Smooth muscle cell (in vitro differentiated cells): Measurements from ENCODE around the gene TPGS1. TPM values are rescaled to one million over a fixed set of nuclear protein-coding genes. Genes with fewer than 3 reads are reported as not detected.

ENCODE experiments used
- DNase-seq: peaks from one replicate; lab custom pipeline; 2025; ENCODE audit not compliant: unreplicated experiment; lab: John Stamatoyannopoulos, UW
- H2AFZ ChIP-seq: fragments of 200-600 bp; sonication (generic); 2 replicates; pipeline ENCODE4 v1.6.0; 2016; ENCODE audit warnings: antibody characterized with exemption, low read depth, mild to moderate bottlenecking
- H3F3A ChIP-seq: fragments of 200-600 bp; sonication (generic); 2 replicates; pipeline ENCODE4 v1.6.0; 2017; ENCODE audit warnings: antibody characterized with exemption, low read depth
- H3K27ac ChIP-seq: fragments of 200-600 bp; sonication (generic); 2 replicates; pipeline ENCODE4 v1.5.1; 2016; ENCODE audit warnings: low read depth, mild to moderate bottlenecking
- H3K27me3 ChIP-seq: fragments of 200-600 bp; sonication (generic); 2 replicates; pipeline ENCODE4 v1.6.1; 2016; ENCODE audit warnings: low read depth, mild to moderate bottlenecking
- H3K36me3 ChIP-seq: fragments of 200-600 bp; sonication (generic); 2 replicates; pipeline ENCODE4 v1.5.1; 2016; ENCODE audit warnings: low read depth
- H3K4me1 ChIP-seq: fragments of 200-600 bp; sonication (generic); 2 replicates; pipeline ENCODE4 v1.5.1; 2016; ENCODE audit warnings: low read depth
- H3K4me2 ChIP-seq: fragments of 200-600 bp; sonication (generic); 2 replicates; pipeline ENCODE4 v1.6.0; 2016; ENCODE audit warnings: mild to moderate bottlenecking
- H3K4me3 ChIP-seq: fragments of 200-600 bp; sonication (generic); 2 replicates; pipeline ENCODE4 v1.5.1; 2016; ENCODE audit warnings: mild to moderate bottlenecking
- H3K79me2 ChIP-seq: fragments of 200-600 bp; sonication (generic); 2 replicates; pipeline ENCODE4 v1.6.0; 2016; ENCODE audit warnings: low read depth, mild to moderate bottlenecking
- H3K9ac ChIP-seq: fragments of 200-600 bp; sonication (generic); 2 replicates; pipeline ENCODE4 v1.6.0; 2016; ENCODE audit warnings: low read depth
- H3K9me3 ChIP-seq: fragments of 200-600 bp; sonication (generic); replicated peaks from 2 replicates; pipeline ENCODE4 v1.5.1; 2016; ENCODE audit warnings: low read depth
- H4K20me1 ChIP-seq: fragments of 200-600 bp; sonication (generic); 2 replicates; pipeline ENCODE4 v1.6.0; 2016; ENCODE audit warnings: low read depth
- WGBS: methylation state at CpG from one replicate; pipeline ENCODE4 v1.1.7; 2016; ENCODE audit warnings: low lambda C conversion rate; 5-methylcytosine and 5-hydroxymethylcytosine counted together
- polyA plus RNA-seq: library from polyadenylated mRNA; unstranded; fragments of >200 nt; fragmentation: Nextera tagmentation; extraction: Ambion mirVana; gene quantifications from 2 replicates; pipeline ENCODE4 v1.2.1, GENCODE V29; 2016
- total RNA-seq: library from RNA; depleted of rRNA; stranded (reverse); fragments of >200 nt; gene quantifications from 2 replicates; pipeline ENCODE4 v1.2.3, GENCODE V29; 2014
- TF ChIP-seq, protein P1 (sequence below): fragments of 200-600 bp; sonication (generic); IDR thresholded peaks from 2 replicates; pipeline ENCODE4 v1.5.1; 2017; ENCODE audit warnings: borderline replicate concordance, mild to moderate bottlenecking, antibody characterized with exemption; ENCODE audit not compliant: insufficient read depth, poor library complexity, severe bottlenecking

The TPGS1 gene
- 14.6 and 20.5 TPM in 2 replicates for total RNA-seq
- 49.3 and 51.3 TPM in 2 replicates for polyA plus RNA-seq

GRCh38 chr19:507286-508203 is at the start of gene TPGS1:
Gene TPGS1 (plus strand): TSS chr19:507497. CDS start chr19:507507, 10 bp downstream.
- H3K4me3 ChIP-seq = peak within 1 kb of the TSS; percentile 97
- TF ChIP-seq, protein P1, sequence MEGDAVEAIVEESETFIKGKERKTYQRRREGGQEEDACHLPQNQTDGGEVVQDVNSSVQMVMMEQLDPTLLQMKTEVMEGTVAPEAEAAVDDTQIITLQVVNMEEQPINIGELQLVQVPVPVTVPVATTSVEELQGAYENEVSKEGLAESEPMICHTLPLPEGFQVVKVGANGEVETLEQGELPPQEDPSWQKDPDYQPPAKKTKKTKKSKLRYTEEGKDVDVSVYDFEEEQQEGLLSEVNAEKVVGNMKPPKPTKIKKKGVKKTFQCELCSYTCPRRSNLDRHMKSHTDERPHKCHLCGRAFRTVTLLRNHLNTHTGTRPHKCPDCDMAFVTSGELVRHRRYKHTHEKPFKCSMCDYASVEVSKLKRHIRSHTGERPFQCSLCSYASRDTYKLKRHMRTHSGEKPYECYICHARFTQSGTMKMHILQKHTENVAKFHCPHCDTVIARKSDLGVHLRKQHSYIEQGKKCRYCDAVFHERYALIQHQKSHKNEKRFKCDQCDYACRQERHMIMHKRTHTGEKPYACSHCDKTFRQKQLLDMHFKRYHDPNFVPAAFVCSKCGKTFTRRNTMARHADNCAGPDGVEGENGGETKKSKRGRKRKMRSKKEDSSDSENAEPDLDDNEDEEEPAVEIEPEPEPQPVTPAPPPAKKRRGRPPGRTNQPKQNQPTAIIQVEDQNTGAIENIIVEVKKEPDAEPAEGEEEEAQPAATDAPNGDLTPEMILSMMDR = no peak
- peak within 1 kb of the TSS; percentile 97 for H2AFZ ChIP-seq
- peak within 1 kb of the TSS; percentile 87 for H3K27ac ChIP-seq
- WGBS = 3% methylated on average over 65 of the region's 81 CpGs
- H3K4me2 ChIP-seq = peak within 1 kb of the TSS; percentile 100
- no peaks in the 10 kb centered on the region for H3K9me3 ChIP-seq
- peaks cover 16% of the 10 kb centered on the region for H3K79me2 ChIP-seq
- H3F3A ChIP-seq = peaks cover 5% of the 10 kb centered on the region
- H3K27me3 ChIP-seq = no peaks in the 10 kb centered on the region
- DNase-seq = peak; percentile 96
- no peaks in the 10 kb centered on the region for H3K36me3 ChIP-seq
- H3K9ac ChIP-seq = peak within 1 kb of the TSS; percentile 91
- H3K4me1 ChIP-seq = peaks cover 19% of the 10 kb centered on the region
- H4K20me1 ChIP-seq = no peaks in the 10 kb centered on the region

- Histone ChIP-seq H3K27ac (no peak overlapping the region), H2AFZ (no peak overlapping the region), H3K9ac (no peak overlapping the region), H3K4me2 (no peak overlapping the region), H3F3A (no peaks in the 10 kb centered on the region), H3K27me3 (no peaks in the 10 kb centered on the region), H3K4me1 (no peaks in the 10 kb centered on the region), H3K36me3 (no peaks in the 10 kb centered on the region), H3K79me2 (peaks cover 7% of the 10 kb centered on the region), H4K20me1 (peaks cover 13% of the 10 kb centered on the region), H3K9me3 (no peaks in the 10 kb centered on the region), H3K4me3 (no peak overlapping the region)
- DNase-seq = no peak
- 98% methylated on average over 28 of the region's 30 CpGs for WGBS
- TF ChIP-seq, protein P1 = no peak
Measured at GRCh38 chr19:457636-458035, 49.7 kb upstream of the TPGS1 start.

DNA sequence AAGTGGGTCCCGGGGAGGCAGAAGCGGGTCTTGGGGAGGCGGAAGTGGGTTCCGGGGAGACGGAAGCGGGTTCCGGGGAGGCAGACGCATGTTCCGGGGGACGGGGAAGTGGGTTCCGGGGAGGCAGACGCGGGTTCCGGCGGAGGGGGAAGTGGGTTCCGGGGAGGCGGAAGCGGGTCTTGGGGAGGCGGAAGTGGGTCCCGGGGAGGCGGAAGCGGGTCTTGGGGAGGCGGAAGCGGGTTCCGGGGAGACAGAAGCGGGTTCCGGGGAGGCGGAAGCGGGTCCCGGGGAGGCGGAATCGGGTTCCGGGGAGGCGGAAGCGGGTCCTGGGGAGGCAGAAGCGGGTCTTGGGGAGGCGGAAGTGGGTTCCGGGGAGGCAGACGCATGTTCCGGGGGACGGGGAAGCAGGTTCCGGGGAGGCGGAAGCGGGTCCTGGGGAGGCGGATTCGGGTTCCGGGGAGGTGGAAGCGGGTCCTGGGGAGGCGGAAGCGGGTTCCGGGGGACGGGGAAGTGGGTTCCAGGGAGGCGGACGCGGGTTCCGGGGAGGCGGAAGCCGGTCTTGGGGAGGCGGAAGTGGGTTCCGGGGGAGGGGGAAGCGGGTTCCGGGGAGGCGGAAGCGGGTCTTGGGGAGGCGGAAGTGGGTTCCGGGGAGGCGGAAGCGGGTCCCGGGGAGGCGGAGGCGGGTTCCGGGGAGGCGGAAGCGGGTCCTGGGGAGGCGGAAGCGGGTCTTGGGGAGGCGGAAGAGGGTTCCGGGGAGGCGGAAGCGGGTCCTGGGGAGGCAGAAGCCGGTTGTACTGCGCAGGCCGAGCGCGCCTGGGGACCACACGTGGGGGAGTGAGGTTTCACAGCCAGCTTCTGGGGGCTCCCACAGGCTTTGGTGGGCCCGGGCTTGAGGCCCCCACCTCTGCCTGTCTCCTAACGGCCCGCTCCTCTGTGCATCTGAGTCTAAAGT is 48.9 kb upstream of the TPGS1 start:
- Histone ChIP-seq H3F3A (no peaks in the 10 kb centered on the region), H3K9ac (no peak overlapping the region), H3K4me2 (no peak overlapping the region), H3K9me3 (no peaks in the 10 kb centered on the region), H4K20me1 (peaks cover 13% of the 10 kb centered on the region), H3K4me3 (no peak overlapping the region), H3K27ac (no peak overlapping the region), H3K79me2 (peaks cover 7% of the 10 kb centered on the region), H3K27me3 (no peaks in the 10 kb centered on the region), H3K4me1 (no peaks in the 10 kb centered on the region), H2AFZ (no peak overlapping the region), H3K36me3 (no peaks in the 10 kb centered on the region)
- TF ChIP-seq, protein P1 = no peak
- WGBS = 98% methylated on average over 6 of the region's 89 CpGs
- DNase-seq = no peak
